Measurements from ENCODE around the gene UGT1A9.

GRCh38 chr2:233803292-233803911 lies 131.7 kb downstream of the UGT1A9 start:
- no peak for TF ChIP-seq CTCF (IDR thresholded peaks at IDR 0.05)
- TF ChIP-seq POLR2A (IDR thresholded peaks at IDR 0.05) = no peak
- TF ChIP-seq EP300 (IDR thresholded peaks at IDR 0.05) = no peak
